ENCODE measurements around the gene DSCAM. TPM values are rescaled to one million over a fixed set of nuclear protein-coding genes. Genes with fewer than 3 reads are reported as not detected.

DSCAM gene
- total RNA-seq, 1 experiment from 2014 or later: 0.66 TPM

- Histone ChIP-seq H3K27me3 (ENCODE audit: control insufficient read depth, insufficient read depth, low read length) (no peaks in the 10 kb centered on the region), H3K4me3 (ENCODE audit: insufficient read depth, low read depth, low read length) (no peak overlapping the region), H3K36me3 (replicated peaks; ENCODE audit: control insufficient read depth, insufficient read depth, low read length) (no peaks in the 10 kb centered on the region)
- DNase-seq: no peak
These were observed 221.0 kb downstream of the DSCAM start for GRCh38 chr21:40625991-40626390.

GRCh38 chr21:40623528-40623927 is 223.4 kb downstream of the DSCAM start:
- H3K27me3 ChIP-seq (ENCODE audit: control insufficient read depth, insufficient read depth, low read length): no peaks in the 10 kb centered on the region
- H3K4me3 ChIP-seq (ENCODE audit: insufficient read depth, low read depth, low read length): no peak overlapping the region
- no peaks in the 10 kb centered on the region for H3K36me3 ChIP-seq (replicated peaks; ENCODE audit: control insufficient read depth, insufficient read depth, low read length)
- no peak for DNase-seq

- DNase-seq: no peak
- Histone ChIP-seq H3K4me3 (ENCODE audit: insufficient read depth, low read depth, low read length) (no peak overlapping the region), H3K27me3 (ENCODE audit: control insufficient read depth, insufficient read depth, low read length) (no peaks in the 10 kb centered on the region), H3K36me3 (replicated peaks; ENCODE audit: control insufficient read depth, insufficient read depth, low read length) (no peaks in the 10 kb centered on the region)
These were observed 224.4 kb downstream of the DSCAM start for GRCh38 chr21:40622531-40622930.

GRCh38 chr21:40620386-40621145 is 226.4 kb downstream of the DSCAM start:
- Histone ChIP-seq H3K27me3 (ENCODE audit: control insufficient read depth, insufficient read depth, low read length) (no peaks in the 10 kb centered on the region), H3K4me3 (ENCODE audit: insufficient read depth, low read depth, low read length) (no peak overlapping the region), H3K36me3 (replicated peaks; ENCODE audit: control insufficient read depth, insufficient read depth, low read length) (no peaks in the 10 kb centered on the region)
- DNase-seq: no peak

- no peaks in the 10 kb centered on the region for H3K36me3 ChIP-seq (replicated peaks; ENCODE audit: control insufficient read depth, insufficient read depth, low read length)
- no peak overlapping the region for H3K4me3 ChIP-seq (ENCODE audit: insufficient read depth, low read depth, low read length)
- DNase-seq: peak; percentile 40
- no peaks in the 10 kb centered on the region for H3K27me3 ChIP-seq (ENCODE audit: control insufficient read depth, insufficient read depth, low read length)
These were observed 228.6 kb downstream of the DSCAM start for GRCh38 chr21:40618191-40618973.

- no peaks in the 10 kb centered on the region for H3K36me3 ChIP-seq (replicated peaks; ENCODE audit: control insufficient read depth, insufficient read depth, low read length)
- no peak overlapping the region for H3K4me3 ChIP-seq (ENCODE audit: insufficient read depth, low read depth, low read length)
- no peaks in the 10 kb centered on the region for H3K27me3 ChIP-seq (ENCODE audit: control insufficient read depth, insufficient read depth, low read length)
- DNase-seq: no peak
These were observed 230.6 kb downstream of the DSCAM start for GRCh38 chr21:40616377-40616704.

GRCh38 chr21:40615505-40616376 is 231.2 kb downstream of the DSCAM start:
- Histone ChIP-seq H3K27me3 (ENCODE audit: control insufficient read depth, insufficient read depth, low read length) (no peaks in the 10 kb centered on the region), H3K4me3 (ENCODE audit: insufficient read depth, low read depth, low read length) (no peak overlapping the region), H3K36me3 (replicated peaks; ENCODE audit: control insufficient read depth, insufficient read depth, low read length) (no peaks in the 10 kb centered on the region)
- DNase-seq: no peak

- no peak for DNase-seq
- Histone ChIP-seq H3K4me3 (ENCODE audit: insufficient read depth, low read depth, low read length) (no peak overlapping the region), H3K36me3 (replicated peaks; ENCODE audit: control insufficient read depth, insufficient read depth, low read length) (no peaks in the 10 kb centered on the region), H3K27me3 (ENCODE audit: control insufficient read depth, insufficient read depth, low read length) (no peaks in the 10 kb centered on the region)
These were observed 233.4 kb downstream of the DSCAM start for GRCh38 chr21:40613546-40614030.

- no peaks in the 10 kb centered on the region for H3K27me3 ChIP-seq (ENCODE audit: control insufficient read depth, insufficient read depth, low read length)
- H3K4me3 ChIP-seq (ENCODE audit: insufficient read depth, low read depth, low read length): no peak overlapping the region
- no peak for DNase-seq
- H3K36me3 ChIP-seq (replicated peaks; ENCODE audit: control insufficient read depth, insufficient read depth, low read length): no peaks in the 10 kb centered on the region
These were observed 236.6 kb downstream of the DSCAM start for GRCh38 chr21:40610345-40610744.

GRCh38 chr21:40606341-40606740 is 240.6 kb downstream of the DSCAM start:
- H3K4me3 ChIP-seq (ENCODE audit: insufficient read depth, low read depth, low read length): no peak overlapping the region
- DNase-seq: no peak

GRCh38 chr21:40605094-40605493 is 241.9 kb downstream of the DSCAM start:
- Histone ChIP-seq H3K36me3 (replicated peaks; ENCODE audit: control insufficient read depth, insufficient read depth, low read length) (no peaks in the 10 kb centered on the region), H3K4me3 (ENCODE audit: insufficient read depth, low read depth, low read length) (no peak overlapping the region)
- DNase-seq: no peak

More at GRCh38 chr21:40606341-40606740, 240.6 kb downstream of the DSCAM start:
- H3K36me3 ChIP-seq (replicated peaks; ENCODE audit: control insufficient read depth, insufficient read depth, low read length): no peaks in the 10 kb centered on the region
- H3K27me3 ChIP-seq (ENCODE audit: control insufficient read depth, insufficient read depth, low read length): no peaks in the 10 kb centered on the region

GRCh38 chr21:40603774-40604173 is 243.2 kb downstream of the DSCAM start:
- Histone ChIP-seq H3K27me3 (ENCODE audit: control insufficient read depth, insufficient read depth, low read length) (no peaks in the 10 kb centered on the region), H3K4me3 (ENCODE audit: insufficient read depth, low read depth, low read length) (no peak overlapping the region), H3K36me3 (replicated peaks; ENCODE audit: control insufficient read depth, insufficient read depth, low read length) (no peaks in the 10 kb centered on the region)
- no peak for DNase-seq

More at GRCh38 chr21:40605094-40605493, 241.9 kb downstream of the DSCAM start:
- no peaks in the 10 kb centered on the region for H3K27me3 ChIP-seq (ENCODE audit: control insufficient read depth, insufficient read depth, low read length)

GRCh38 chr21:40602080-40602479 is 244.9 kb downstream of the DSCAM start:
- no peaks in the 10 kb centered on the region for H3K27me3 ChIP-seq (ENCODE audit: control insufficient read depth, insufficient read depth, low read length)
- DNase-seq: no peak
- H3K36me3 ChIP-seq (replicated peaks; ENCODE audit: control insufficient read depth, insufficient read depth, low read length): no peaks in the 10 kb centered on the region
- no peak overlapping the region for H3K4me3 ChIP-seq (ENCODE audit: insufficient read depth, low read depth, low read length)

- H3K27me3 ChIP-seq (ENCODE audit: control insufficient read depth, insufficient read depth, low read length): no peaks in the 10 kb centered on the region
- no peak overlapping the region for H3K4me3 ChIP-seq (ENCODE audit: insufficient read depth, low read depth, low read length)
- no peak for DNase-seq
- H3K36me3 ChIP-seq (replicated peaks; ENCODE audit: control insufficient read depth, insufficient read depth, low read length): no peaks in the 10 kb centered on the region
These were observed 251.2 kb downstream of the DSCAM start for GRCh38 chr21:40595806-40596205.
